ENCODE measurements around the gene STAU1.
"Not testable (repeated sequence)": the region's sequence is repeated elsewhere in the genome, so short reads cannot be mapped to it uniquely, and the experiment has no call there.

STAU1 gene

GRCh38 chr20:49187851-49188641 is at the start of gene STAU1:
Gene STAU1, minus strand, starts transcription at chr20:49188334. Its CDS starts 22,133 bp downstream, at chr20:49166201.
- peak; percentile 94 for DNase-seq

GRCh38 chr20:49237531-49237930 is 49.4 kb upstream of the STAU1 start:
- DNase-seq = no peak

GRCh38 chr20:49236301-49236700 is 48.2 kb upstream of the STAU1 start:
- no peak for DNase-seq

GRCh38 chr20:49234831-49235230 is 46.7 kb upstream of the STAU1 start:
- DNase-seq = no peak

- DNase-seq = no peak
Measured at GRCh38 chr20:49233226-49233625, 45.1 kb upstream of the STAU1 start.

- DNase-seq = no peak
Measured at GRCh38 chr20:49231471-49231870, 43.3 kb upstream of the STAU1 start.

GRCh38 chr20:49230561-49231133 is 42.5 kb upstream of the STAU1 start:
- DNase-seq = no peak

GRCh38 chr20:49230021-49230420 is 41.9 kb upstream of the STAU1 start:
- no peak for DNase-seq

- no peak for DNase-seq
Measured at GRCh38 chr20:49229381-49229780, 41.2 kb upstream of the STAU1 start.

- no peak for DNase-seq
Measured at GRCh38 chr20:49228676-49229075, 40.5 kb upstream of the STAU1 start.

- DNase-seq = no peak
Measured at GRCh38 chr20:49225896-49226295, 37.8 kb upstream of the STAU1 start.

- no peak for DNase-seq
Measured at GRCh38 chr20:49219924-49220831, 32.0 kb upstream of the STAU1 start.

GRCh38 chr20:49219091-49219923 is 31.2 kb upstream of the STAU1 start, which contains the start of gene DDX27:
Gene DDX27, plus strand, starts transcription at chr20:49219416. Its CDS starts 33 bp downstream, at chr20:49219449.
- peak; percentile 96 for DNase-seq

GRCh38 chr20:49218739-49219090 is 30.6 kb upstream of the STAU1 start:
- not testable (repeated sequence) for DNase-seq

GRCh38 chr20:49216991-49217578 is 29.0 kb upstream of the STAU1 start:
- DNase-seq = peak; percentile 75

- DNase-seq = no peak
Measured at GRCh38 chr20:49215232-49215631, 27.1 kb upstream of the STAU1 start.

- no peak for DNase-seq
Measured at GRCh38 chr20:49214571-49214970, 26.4 kb upstream of the STAU1 start.

- no peak for DNase-seq
Measured at GRCh38 chr20:49210757-49211110, 22.6 kb upstream of the STAU1 start.

GRCh38 chr20:49210101-49210756 is 22.1 kb upstream of the STAU1 start:
- no peak for DNase-seq

GRCh38 chr20:49207076-49207475 is 18.9 kb upstream of the STAU1 start:
- DNase-seq = no peak

GRCh38 chr20:49203746-49204145 is 15.6 kb upstream of the STAU1 start:
- DNase-seq = no peak

- DNase-seq = no peak
Measured at GRCh38 chr20:49203011-49203410, 14.9 kb upstream of the STAU1 start.
